ENCODE measurements around the gene HOXA1.
A peak's percentile ranks its signal among the peaks of the same experiment; 100 is the strongest.

The HOXA1 gene

GRCh38 chr7:27095897-27096767 lies at the start of gene HOXA1:
HOXA1 (minus strand) TSS chr7:27096000; CDS start chr7:27095912, 88 bp downstream.
- DNase-seq = peak; percentile 59

- DNase-seq = no peak
These were observed 49.5 kb upstream of the HOXA1 start for GRCh38 chr7:27145165-27145913.

- DNase-seq = no peak
These were observed 49.0 kb upstream of the HOXA1 start for GRCh38 chr7:27144781-27145164.

- DNase-seq = no peak
These were observed 48.4 kb upstream of the HOXA1 start for GRCh38 chr7:27143950-27144780.

- no peak for DNase-seq
These were observed 47.5 kb upstream of the HOXA1 start, which contains the start of gene HOXA5 for GRCh38 chr7:27143023-27143949. HOXA5 (minus strand) TSS chr7:27143681; CDS start chr7:27143607, 74 bp downstream.

- DNase-seq = no peak
These were observed 46.8 kb upstream of the HOXA1 start for GRCh38 chr7:27142580-27143022.

GRCh38 chr7:27141923-27142579 lies 46.3 kb upstream of the HOXA1 start:
- DNase-seq = no peak

- no peak for DNase-seq
These were observed 45.5 kb upstream of the HOXA1 start for GRCh38 chr7:27141137-27141922.

GRCh38 chr7:27140126-27140857 lies 44.5 kb upstream of the HOXA1 start:
- DNase-seq = no peak

- no peak for DNase-seq
These were observed 43.7 kb upstream of the HOXA1 start for GRCh38 chr7:27139334-27140125.

GRCh38 chr7:27138985-27139333 lies 43.2 kb upstream of the HOXA1 start:
- no peak for DNase-seq

- no peak for DNase-seq
These were observed 42.7 kb upstream of the HOXA1 start for GRCh38 chr7:27138472-27138871.

- no peak for DNase-seq
These were observed 42.0 kb upstream of the HOXA1 start for GRCh38 chr7:27137640-27138315.

- DNase-seq = no peak
These were observed 38.6 kb upstream of the HOXA1 start for GRCh38 chr7:27134392-27134791.

GRCh38 chr7:27133409-27134231 lies 37.8 kb upstream of the HOXA1 start:
- no peak for DNase-seq

- DNase-seq = no peak
These were observed 37.2 kb upstream of the HOXA1 start for GRCh38 chr7:27132978-27133377.

GRCh38 chr7:27132214-27132613 lies 36.4 kb upstream of the HOXA1 start:
- DNase-seq = no peak

Measured in GDM1 (cell line).